Omental fat pad (tissue), 4 donors: ENCODE data around the gene KSR1. TPM values are rescaled to one million over a fixed set of nuclear protein-coding genes. Genes with fewer than 3 reads are reported as not detected.

Experiments used
- ATAC-seq: fragments of 150-250 bp; one replicate; pipeline ENCODE4 v1.9.1; 2016; ENCODE audit warnings: mild to moderate bottlenecking, moderate library complexity; ENCODE audit not compliant: low FRiP score
- DNase-seq: peaks from one replicate; pipeline ENCODE4 v3.0.0-alpha.2; 2019; ENCODE audit warnings: low spot score
- CTCF ChIP-seq, 3 donors: fragments of 450-650 bp; IDR thresholded peaks; one replicate each; pipeline ENCODE4 v1.5.1; 2016 to 2017; ENCODE audit warnings: antibody characterized with exemption in 3 of 3, mild to moderate bottlenecking in 3 of 3, moderate library complexity in 2 of 3
- total RNA-seq, 4 donors: library from RNA; depleted of rRNA; stranded (reverse); fragments of >200 nt; gene quantifications; one replicate each; pipeline ENCODE4 v1.1.0, GENCODE V29; 2016

Gene KSR1
- total RNA-seq, 4 donors from 2014 or later = 25.8 to 42.3 (median 33.9) TPM

DNA sequence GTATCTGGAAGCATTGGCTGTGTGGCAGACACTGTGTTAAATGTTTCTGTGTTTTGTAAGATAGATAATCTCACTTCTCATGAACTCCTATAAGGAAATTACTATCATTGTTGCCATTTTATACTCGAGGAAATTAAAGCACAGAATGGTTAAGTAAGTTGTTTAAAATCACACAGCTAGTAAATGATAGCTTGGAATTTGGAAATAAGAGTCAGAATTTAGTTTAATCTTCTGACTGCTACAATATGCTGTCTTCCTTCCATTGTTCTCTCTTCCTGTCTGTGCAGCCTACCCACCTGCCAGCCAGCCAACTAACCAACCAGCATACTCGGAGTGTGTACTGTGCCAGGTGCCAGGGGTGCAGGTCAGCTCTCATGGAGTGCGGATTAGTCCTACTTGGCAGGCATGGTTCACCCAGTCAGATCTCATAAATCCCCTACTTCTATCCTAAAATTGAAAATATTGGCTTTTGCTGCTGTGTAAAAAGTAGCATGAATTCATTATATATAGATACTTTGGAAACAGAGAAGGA, 94.8 kb downstream of the KSR1 start:
- ATAC-seq = no peak

GRCh38 chr17:27551701-27552248, 95.5 kb downstream of the KSR1 start:
- DNase-seq = no peak
- no peak for ATAC-seq
- no peak for TF ChIP-seq CTCF (IDR thresholded peaks at IDR 0.05)

More for the DNA sequence above, 94.8 kb downstream of the KSR1 start:
- TF ChIP-seq CTCF (IDR thresholded peaks at IDR 0.05) = no peak
- DNase-seq = no peak

DNA sequence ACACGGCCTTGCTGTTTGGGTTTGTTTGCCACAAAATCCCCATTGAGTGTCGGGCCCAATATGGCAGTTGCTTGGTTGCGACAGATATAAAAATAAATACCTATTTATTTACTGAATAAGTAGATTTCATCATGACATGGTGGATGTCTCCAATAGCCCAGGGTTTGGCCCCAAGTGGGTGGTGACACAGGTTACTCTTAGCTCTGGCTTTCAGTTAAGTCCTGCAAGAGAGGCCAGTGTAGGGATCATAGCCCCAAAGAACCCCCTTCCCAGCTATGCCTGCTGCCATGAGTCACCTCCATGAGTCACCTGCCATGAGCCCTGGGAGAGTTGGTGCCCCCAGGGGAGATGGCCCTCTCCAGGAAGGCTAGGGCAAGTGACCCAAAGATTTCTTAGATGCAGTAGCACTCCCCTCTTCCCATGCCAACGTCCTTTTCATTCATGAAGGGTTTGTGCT, 96.1 kb downstream of the KSR1 start:
- TF ChIP-seq CTCF (IDR thresholded peaks at IDR 0.05) = no peak
- ATAC-seq (peak; percentile 65), DNase-seq (no peak)

GRCh38 chr17:27553019-27553511, 96.8 kb downstream of the KSR1 start:
- no peak for DNase-seq
- no peak for TF ChIP-seq CTCF (IDR thresholded peaks at IDR 0.05)
- peak; percentile 64 for ATAC-seq

- DNase-seq (no peak), ATAC-seq (no peak)
Observed at GRCh38 chr17:27554152-27554551, 97.9 kb downstream of the KSR1 start.

DNA sequence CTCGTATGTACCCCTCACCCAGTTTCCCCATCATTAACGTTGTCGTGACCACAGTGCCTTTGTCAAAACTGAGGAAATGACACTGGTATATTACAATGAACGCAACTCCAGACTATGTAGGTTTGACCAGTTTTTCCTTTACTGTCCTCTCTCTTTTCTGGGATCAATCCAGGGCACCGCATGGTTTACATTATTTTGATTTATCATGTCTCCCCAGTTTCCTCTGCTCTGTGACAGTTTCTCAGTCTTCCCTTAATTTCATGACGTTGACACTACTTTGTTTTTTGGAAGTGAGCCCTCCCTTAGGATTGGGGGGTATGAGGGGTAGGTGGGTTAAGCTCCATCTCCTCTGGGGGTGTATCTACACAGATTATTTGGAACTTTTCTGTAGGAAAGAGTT, 98.7 kb downstream of the KSR1 start:
- no peak for TF ChIP-seq CTCF (IDR thresholded peaks at IDR 0.05)
- no peak for ATAC-seq
- DNase-seq = no peak

More at GRCh38 chr17:27554152-27554551, 97.9 kb downstream of the KSR1 start:
- no peak for TF ChIP-seq CTCF (IDR thresholded peaks at IDR 0.05)

DNA sequence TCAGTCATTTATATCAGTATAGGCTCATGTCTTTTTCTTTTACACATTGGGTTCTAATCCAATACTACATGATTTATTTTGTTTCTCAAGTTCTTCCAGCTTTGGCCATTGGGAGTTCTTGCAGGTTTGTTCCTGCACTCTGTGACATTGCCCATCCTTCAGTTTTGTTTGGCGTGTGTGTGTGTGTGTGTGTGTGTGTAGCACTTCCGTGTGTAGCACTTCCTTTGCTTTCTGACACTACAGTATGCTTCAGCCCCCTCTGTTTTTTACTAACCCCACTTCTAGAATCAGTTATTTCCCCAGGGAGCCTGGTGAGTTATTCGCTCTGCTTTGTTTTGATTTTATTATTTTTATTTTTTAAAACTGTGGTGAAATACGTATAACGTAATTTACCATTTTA, 99.1 kb downstream of the KSR1 start:
- DNase-seq (no peak), ATAC-seq (no peak)
- TF ChIP-seq CTCF (IDR thresholded peaks at IDR 0.05) = no peak
